GM18861 (cell line): ENCODE data around the gene PTCRA.

Experiments
- ATAC-seq: cut with Tn5 transposase; IDR thresholded peaks from one replicate; pipeline ENCODE4 v1.9.1; 2021; ENCODE audit not compliant: unreplicated experiment

PTCRA gene

GRCh38 chr6:42970871-42971612 is 55.2 kb downstream of the PTCRA start:
- no peak for ATAC-seq

GRCh38 chr6:42971746-42972327 is 56.0 kb downstream of the PTCRA start:
- ATAC-seq = no peak

GRCh38 chr6:42973926-42974325 is 58.1 kb downstream of the PTCRA start:
- no peak for ATAC-seq

- no peak for ATAC-seq
These were observed 59.2 kb downstream of the PTCRA start for GRCh38 chr6:42974919-42975505.
